Panc1 (cell line): Measurements from ENCODE around the gene CHSY1. TPM values are rescaled to one million over a fixed set of nuclear protein-coding genes. Genes with fewer than 3 reads are reported as not detected.
A peak's percentile ranks its signal among the peaks of the same experiment; 100 is the strongest.

Source experiments
- ATAC-seq: fragments of 200-7000 bp; cut with Tn5 transposase; 2 replicates; pipeline ENCODE4 v1.9.1; 2020; ENCODE audit warnings: mild to moderate bottlenecking, moderate library complexity
- BruUV-seq: library from RNA; stranded (reverse); fragments of 400-500 nt; replicated peaks from 2 replicates; lab custom pipeline; 2021; lab: Mats Ljungman, UMichigan
- CTCF ChIA-PET: fragments of 300-600 bp; sonication (Branson Sonifier 250); formaldehyde crosslinking; loops from one replicate; lab custom pipeline; 2022; ENCODE audit warnings: antibody characterized with exemption; lab: Charles Lee
- POLR2A ChIA-PET: fragments of 300-600 bp; sonication (Branson Sonifier 250); formaldehyde crosslinking; loops from one replicate; lab custom pipeline; 2022; ENCODE audit warnings: antibody characterized with exemption; lab: Charles Lee
- DNase-seq: peaks from one replicate; pipeline ENCODE4 v3.0.0-alpha.2; 2010; ENCODE audit warnings: low read depth, low spot score
- H3K27ac ChIP-seq: 2 replicates; pipeline ENCODE4 v1.5.1; 2011; ENCODE audit warnings: mild to moderate bottlenecking, low read length, inconsistent platforms
- H3K27me3 ChIP-seq: fragments of 200-500 bp; sonication (Bioruptor generic); 2 replicates; pipeline ENCODE4 v1.6.0; 2014; ENCODE audit warnings: low read length, inconsistent platforms; ENCODE audit not compliant: control insufficient read depth, insufficient read depth
- H3K36me3 ChIP-seq: fragments of 200-500 bp; sonication (Bioruptor generic); 2 replicates; pipeline ENCODE4 v1.5.1; 2014; ENCODE audit warnings: inconsistent platforms, mild to moderate bottlenecking, low read length, moderate library complexity; ENCODE audit not compliant: control insufficient read depth, insufficient read depth
- H3K4me1 ChIP-seq: 2 replicates; pipeline ENCODE4 v1.5.1; 2011; ENCODE audit warnings: inconsistent platforms, mild to moderate bottlenecking, low read length, moderate library complexity; ENCODE audit not compliant: control insufficient read depth, insufficient read depth
- H3K4me3 ChIP-seq, 2 experiments: 2 replicates each; pipeline ENCODE4 v1.5.1; 2011 to 2012; ENCODE audit warnings: low read depth in 2 of 2, low read length in 2 of 2, mild to moderate bottlenecking in 2 of 2, inconsistent platforms in 1 of 2, moderate library complexity in 1 of 2
- H3K9me3 ChIP-seq: fragments of 200-500 bp; sonication (Bioruptor generic); 2 replicates; pipeline ENCODE4 v1.5.1; 2014; ENCODE audit warnings: low read depth, mild to moderate bottlenecking, inconsistent platforms, low read length, moderate library complexity; ENCODE audit not compliant: control insufficient read depth, insufficient read depth
- POLR2AphosphoS5 ChIP-seq: IDR thresholded peaks from 2 replicates; pipeline ENCODE4 v1.6.1; 2012; ENCODE audit warnings: mild to moderate bottlenecking, low read depth, low read length, moderate library complexity
- SIN3A ChIP-seq: IDR thresholded peaks from 2 replicates; pipeline ENCODE4 v1.6.1; 2012; ENCODE audit warnings: low read depth, mild to moderate bottlenecking, low read length, moderate library complexity, borderline replicate concordance; ENCODE audit not compliant: insufficient read depth
- TCF7L2 ChIP-seq: IDR thresholded peaks from 2 replicates; pipeline ENCODE4 v1.6.1; 2011; ENCODE audit warnings: mild to moderate bottlenecking, low read depth, low read length, inconsistent platforms
- in situ Hi-C: cut with HindIII; loops from 2 replicates; pipeline ENCODE4 v1.10.0; 2016; ENCODE audit warnings: low sequenced_read_pairs, low pct_unique_long_range_greater_than_20kb
- intact Hi-C: fragments of 100-400 bp; cut with micrococcal nuclease; formaldehyde crosslinking; loops from one replicate; pipeline ENCODE4 v1.10.0; 2022; ENCODE audit not compliant: unreplicated experiment
- total RNA-seq: library from RNA; stranded (reverse); gene quantifications from one replicate; pipeline ENCODE4 v1.2.1, GENCODE V29; 2021; ENCODE audit not compliant: unreplicated experiment
- TF ChIP-seq, protein P1 (sequence below): fragments of 450-650 bp; IDR thresholded peaks from 2 replicates; pipeline ENCODE4 v1.5.1; 2017; ENCODE audit warnings: mild to moderate bottlenecking
- TF ChIP-seq, protein P2 (sequence below), 2 experiments: IDR thresholded peaks; 2 replicates each; pipeline ENCODE4 v1.6.1; 2011 to 2012; ENCODE audit warnings: low read depth in 2 of 2, control low read depth in 1 of 2, low read length in 1 of 2, mild to moderate bottlenecking in 1 of 2, moderate library complexity in 1 of 2; ENCODE audit not compliant: insufficient read depth in 1 of 2

CHSY1 gene
- total RNA-seq, 1 experiment from 2014 or later = 50.8 TPM

DNA sequence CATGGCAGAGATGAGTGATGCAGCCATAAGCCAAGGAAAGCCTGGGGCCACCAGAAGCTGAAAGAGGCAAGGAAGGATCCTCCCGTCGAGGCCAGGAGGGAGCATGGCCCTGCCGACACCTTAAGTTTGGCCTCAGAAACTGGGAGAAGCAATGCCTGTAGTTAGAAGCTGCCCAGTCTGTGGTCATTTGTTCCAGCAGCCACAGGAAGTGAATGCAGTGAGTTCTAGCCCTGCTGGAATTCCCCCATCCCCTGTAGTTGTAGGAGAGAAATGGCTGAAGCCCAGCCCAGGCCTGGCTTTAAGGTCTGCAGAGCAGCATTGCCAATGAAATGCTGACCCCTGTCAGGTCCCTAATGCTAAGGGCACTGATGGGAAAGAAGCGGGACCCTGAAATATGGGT, 12.2 kb upstream of the CHSY1 start:
- Histone ChIP-seq H3K4me3 (no peak overlapping the region), H3K27me3 (no peaks in the 10 kb centered on the region), H3K9me3 (no peaks in the 10 kb centered on the region), H3K4me1 (peaks cover 3% of the 10 kb centered on the region; the same call in 1 of the 2 replicates), H3K27ac (no peak overlapping the region), H3K36me3 (no peaks in the 10 kb centered on the region)
- BruUV-seq = no TSS peak
- ATAC-seq = peak; percentile 19; the same call in 1 of the 2 replicates
- ChIA-PET POLR2A (no interaction called here), CTCF (no interaction called here)
- in situ Hi-C loops = no loop called here
- TF ChIP-seq SIN3A = no peak
- TF ChIP-seq, protein P1, sequence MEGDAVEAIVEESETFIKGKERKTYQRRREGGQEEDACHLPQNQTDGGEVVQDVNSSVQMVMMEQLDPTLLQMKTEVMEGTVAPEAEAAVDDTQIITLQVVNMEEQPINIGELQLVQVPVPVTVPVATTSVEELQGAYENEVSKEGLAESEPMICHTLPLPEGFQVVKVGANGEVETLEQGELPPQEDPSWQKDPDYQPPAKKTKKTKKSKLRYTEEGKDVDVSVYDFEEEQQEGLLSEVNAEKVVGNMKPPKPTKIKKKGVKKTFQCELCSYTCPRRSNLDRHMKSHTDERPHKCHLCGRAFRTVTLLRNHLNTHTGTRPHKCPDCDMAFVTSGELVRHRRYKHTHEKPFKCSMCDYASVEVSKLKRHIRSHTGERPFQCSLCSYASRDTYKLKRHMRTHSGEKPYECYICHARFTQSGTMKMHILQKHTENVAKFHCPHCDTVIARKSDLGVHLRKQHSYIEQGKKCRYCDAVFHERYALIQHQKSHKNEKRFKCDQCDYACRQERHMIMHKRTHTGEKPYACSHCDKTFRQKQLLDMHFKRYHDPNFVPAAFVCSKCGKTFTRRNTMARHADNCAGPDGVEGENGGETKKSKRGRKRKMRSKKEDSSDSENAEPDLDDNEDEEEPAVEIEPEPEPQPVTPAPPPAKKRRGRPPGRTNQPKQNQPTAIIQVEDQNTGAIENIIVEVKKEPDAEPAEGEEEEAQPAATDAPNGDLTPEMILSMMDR = no peak
- no peak for DNase-seq
- intact Hi-C loops = no loop called here

DNA sequence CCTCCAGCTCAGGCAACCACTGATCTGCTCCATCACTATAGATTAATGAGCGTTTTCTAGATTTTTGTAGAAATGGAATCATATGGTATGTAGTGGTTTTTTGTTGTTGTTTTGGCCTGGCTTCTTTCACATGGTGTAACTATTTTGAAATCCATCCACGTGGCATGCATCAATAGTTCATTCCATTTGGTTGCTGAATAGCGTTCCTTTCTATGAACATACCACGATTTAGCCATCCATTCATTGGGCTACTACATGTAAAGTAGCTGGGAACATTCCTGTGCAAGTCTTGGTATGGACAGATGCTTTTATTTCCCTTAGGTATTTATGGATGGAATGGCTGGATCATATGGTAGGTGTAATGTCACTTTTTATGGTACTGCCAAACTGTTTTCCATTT, 10.7 kb upstream of the CHSY1 start:
- intact Hi-C loops (no loop called here), in situ Hi-C loops (no loop called here)
- CTCF ChIA-PET = no interaction called here

More for the DNA sequence above, 10.7 kb upstream of the CHSY1 start:
- H3K27ac ChIP-seq = no peak overlapping the region
- TF ChIP-seq TCF7L2 = no peak
- TF ChIP-seq POLR2AphosphoS5 = no peak
- TF ChIP-seq SIN3A = no peak
- TF ChIP-seq, protein P2, sequence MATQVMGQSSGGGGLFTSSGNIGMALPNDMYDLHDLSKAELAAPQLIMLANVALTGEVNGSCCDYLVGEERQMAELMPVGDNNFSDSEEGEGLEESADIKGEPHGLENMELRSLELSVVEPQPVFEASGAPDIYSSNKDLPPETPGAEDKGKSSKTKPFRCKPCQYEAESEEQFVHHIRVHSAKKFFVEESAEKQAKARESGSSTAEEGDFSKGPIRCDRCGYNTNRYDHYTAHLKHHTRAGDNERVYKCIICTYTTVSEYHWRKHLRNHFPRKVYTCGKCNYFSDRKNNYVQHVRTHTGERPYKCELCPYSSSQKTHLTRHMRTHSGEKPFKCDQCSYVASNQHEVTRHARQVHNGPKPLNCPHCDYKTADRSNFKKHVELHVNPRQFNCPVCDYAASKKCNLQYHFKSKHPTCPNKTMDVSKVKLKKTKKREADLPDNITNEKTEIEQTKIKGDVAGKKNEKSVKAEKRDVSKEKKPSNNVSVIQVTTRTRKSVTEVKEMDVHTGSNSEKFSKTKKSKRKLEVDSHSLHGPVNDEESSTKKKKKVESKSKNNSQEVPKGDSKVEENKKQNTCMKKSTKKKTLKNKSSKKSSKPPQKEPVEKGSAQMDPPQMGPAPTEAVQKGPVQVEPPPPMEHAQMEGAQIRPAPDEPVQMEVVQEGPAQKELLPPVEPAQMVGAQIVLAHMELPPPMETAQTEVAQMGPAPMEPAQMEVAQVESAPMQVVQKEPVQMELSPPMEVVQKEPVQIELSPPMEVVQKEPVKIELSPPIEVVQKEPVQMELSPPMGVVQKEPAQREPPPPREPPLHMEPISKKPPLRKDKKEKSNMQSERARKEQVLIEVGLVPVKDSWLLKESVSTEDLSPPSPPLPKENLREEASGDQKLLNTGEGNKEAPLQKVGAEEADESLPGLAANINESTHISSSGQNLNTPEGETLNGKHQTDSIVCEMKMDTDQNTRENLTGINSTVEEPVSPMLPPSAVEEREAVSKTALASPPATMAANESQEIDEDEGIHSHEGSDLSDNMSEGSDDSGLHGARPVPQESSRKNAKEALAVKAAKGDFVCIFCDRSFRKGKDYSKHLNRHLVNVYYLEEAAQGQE (IDR thresholded peaks at IDR 0.05; ENCODE audit: insufficient read depth in 1 of 2, low read depth in 2 of 2, low read length in 1 of 2) = no peak
- no TSS peak for BruUV-seq
- H3K9me3 ChIP-seq = no peaks in the 10 kb centered on the region
- ATAC-seq (no peak), DNase-seq (no peak)
- no peaks in the 10 kb centered on the region for H3K36me3 ChIP-seq
- no peaks in the 10 kb centered on the region for H3K27me3 ChIP-seq
- POLR2A ChIA-PET = no interaction called here
- no peak overlapping the region for H3K4me3 ChIP-seq
- H3K4me1 ChIP-seq = peaks cover 8% of the 10 kb centered on the region; the same call in 1 of the 2 replicates
